Left lobe of liver (tissue), 1 donor: Measurements from ENCODE around the gene CPEB3. TPM values are rescaled to one million over a fixed set of nuclear protein-coding genes. Genes with fewer than 3 reads are reported as not detected.

Experiments used
- total RNA-seq: library from RNA; stranded (reverse); gene quantifications from one replicate; pipeline ENCODE4 v1.2.1, GENCODE V29; 2021
- donor health status: DM: no; HTN: yes; CAD: no.

The CPEB3 gene
- total RNA-seq, 1 donor from 2014 or later = 12.7 TPM

Other genes with a start within 250 kb of the CPEB3 start
- gene MARCHF5, start 89 bp upstream of the CPEB3 start, total RNA-seq = 24.7 TPM